Endothelial cell of umbilical vein (primary cell): ENCODE measurements around the gene PRDX3. TPM values are rescaled to one million over a fixed set of nuclear protein-coding genes. Genes with fewer than 3 reads are reported as not detected.
"Not testable (repeated sequence)": the region's sequence is repeated elsewhere in the genome, so short reads cannot be mapped to it uniquely, and the experiment has no call there.

Source experiments
- BruUV-seq: library from RNA; stranded (reverse); fragments of 400-500 nt; replicated peaks from 2 replicates; lab custom pipeline; 2021; lab: Mats Ljungman, UMichigan
- CTCF ChIA-PET: fragments of 300-600, 350-600 bp; sonication (Branson Sonifier 250); formaldehyde crosslinking; loops from one replicate; lab custom pipeline; 2021; ENCODE audit warnings: antibody characterized with exemption, inconsistent platforms; lab: Charles Lee
- POLR2A ChIA-PET: fragments of 300-600, 350-600 bp; sonication (Branson Sonifier 250); formaldehyde crosslinking; loops from one replicate; lab custom pipeline; 2021; ENCODE audit warnings: antibody characterized with exemption, inconsistent platforms; lab: Charles Lee
- DNase-seq: peaks from one replicate; pipeline ENCODE4 v3.0.0-alpha.2; 2011; ENCODE audit warnings: low read depth, low spot score
- FAIRE-seq: peaks from 2 replicates; lab custom pipeline; 2011; peaks lifted over from hg19 to GRCh38; lab: Jason Lieb, UNC
- H2AFZ ChIP-seq: 2 replicates; pipeline ENCODE4 v1.6.0; 2012; ENCODE audit warnings: low read depth, low read length, control low read depth, inconsistent platforms
- H3K27ac ChIP-seq: 2 replicates; pipeline ENCODE4 v1.5.1; 2011; ENCODE audit warnings: low read depth, mild to moderate bottlenecking, control low read depth, low read length, moderate library complexity; ENCODE audit not compliant: insufficient read depth
- H3K27me3 ChIP-seq, 2 experiments: 2 replicates each; pipeline versions ENCODE4 v1.6.0 to v1.6.1; 2011; ENCODE audit warnings: low read length in 2 of 2, mixed read lengths in 1 of 2; ENCODE audit not compliant: control insufficient read depth in 2 of 2, insufficient read depth in 2 of 2
- H3K36me3 ChIP-seq, 2 experiments: 2 replicates in 1 of 2; 3 replicates in 1 of 2; pipeline ENCODE4 v1.5.1; 2011; ENCODE audit warnings: low read length in 2 of 2, mild to moderate bottlenecking in 1 of 2, moderate library complexity in 1 of 2; ENCODE audit not compliant: control insufficient read depth in 2 of 2, insufficient read depth in 2 of 2; ENCODE audit errors: extremely low read depth in 1 of 2
- H3K4me1 ChIP-seq: 3 replicates; pipeline ENCODE4 v1.5.1; 2011; ENCODE audit warnings: mild to moderate bottlenecking, low read length; ENCODE audit not compliant: control insufficient read depth, insufficient read depth; ENCODE audit errors: extremely low read depth
- H3K4me2 ChIP-seq: 2 replicates; pipeline ENCODE4 v1.6.1; 2011; ENCODE audit warnings: low read length, control low read depth, mixed read lengths; ENCODE audit not compliant: insufficient read depth
- H3K4me3 ChIP-seq, 3 experiments: fragments of 200-600 bp in 1 of 3; sonication (generic), shearing (Covaris generic) in 1 of 3; replicated peaks in 1 of 3; 2 replicates each; pipeline ENCODE4 v1.5.1; 2011 to 2016; ENCODE audit warnings: control low read depth in 3 of 3, low read length in 3 of 3, mild to moderate bottlenecking in 2 of 3, inconsistent platforms in 1 of 3, low read depth in 1 of 3, moderate library complexity in 1 of 3; ENCODE audit not compliant: insufficient read depth in 1 of 3
- H3K79me2 ChIP-seq: 2 replicates; pipeline ENCODE4 v1.6.0; 2012; ENCODE audit warnings: low read length, inconsistent platforms; ENCODE audit not compliant: control insufficient read depth, insufficient read depth
- H3K9ac ChIP-seq: replicated peaks from 2 replicates; pipeline ENCODE3; 2011; ENCODE audit warnings: low read length, control low read depth; ENCODE audit not compliant: insufficient read depth; ENCODE audit errors: extremely low read depth
- H3K9me1 ChIP-seq: replicated peaks from 3 replicates; pipeline ENCODE4 v1.6.0; 2011; ENCODE audit warnings: mild to moderate bottlenecking, low read length; ENCODE audit not compliant: control insufficient read depth, insufficient read depth; ENCODE audit errors: extremely low read depth
- H3K9me3 ChIP-seq: replicated peaks from 2 replicates; pipeline ENCODE4 v1.5.1; 2012; ENCODE audit warnings: low read length, inconsistent platforms; ENCODE audit not compliant: control insufficient read depth, insufficient read depth
- H4K20me1 ChIP-seq: replicated peaks from 2 replicates; pipeline ENCODE3; 2011; ENCODE audit warnings: mild to moderate bottlenecking, low read length; ENCODE audit not compliant: control insufficient read depth, insufficient read depth; ENCODE audit errors: extremely low read depth
- JUN ChIP-seq: IDR thresholded peaks from 2 replicates; pipeline ENCODE4 v1.6.1; 2011; ENCODE audit warnings: borderline replicate concordance, low read depth; ENCODE audit not compliant: insufficient read length, insufficient read depth
- dilution Hi-C: fragments of 300-500 bp; cut with MboI; formaldehyde crosslinking; loops from one replicate; pipeline ENCODE4 v1.15.0; 2019; ENCODE audit warnings: low sequenced_read_pairs; ENCODE audit not compliant: extremely low pct_ligation_motif_present
- intact Hi-C: fragments of 100-400 bp; cut with micrococcal nuclease; formaldehyde crosslinking; loops from one replicate; pipeline ENCODE4 v1.10.0; 2022
- polyA plus RNA-seq, 4 experiments: library from polyadenylated mRNA; depleted of rRNA in 3 of 4; stranded (reverse) in 3 of 4; unstranded in 1 of 4; fragments of >200 nt; gene quantifications; 2 replicates each; pipeline versions ENCODE4 v1.2.1 to v1.2.3, GENCODE V29; 2011 to 2012; ENCODE audit warnings: missing spikeins in 1 of 4
- total RNA-seq: library from RNA; stranded (reverse); gene quantifications from 2 replicates; pipeline ENCODE4 v1.2.3, GENCODE V29; 2021

Gene PRDX3
- total and polyA plus RNA-seq, 2 donors (not counting 3 experiments of a cell fraction or from before 2014, with no cell fraction given): 123 to 124 TPM

GRCh38 chr10:119153041-119153440 is 25.6 kb downstream of the PRDX3 start:
- POLR2A ChIA-PET: interaction anchor here (0.7 kb wide), 1 partner anchor 14 kb away, joined by 4 read pairs; no protein-coding TSS in a partner anchor
- no peaks in the 10 kb centered on the region for H3K27me3 ChIP-seq
- no peak overlapping the region for H3K4me3 ChIP-seq
- H3K36me3 ChIP-seq: peaks cover 2% of the 10 kb centered on the region in 2 experiments
- H3K9me3 ChIP-seq: no peaks in the 10 kb centered on the region
- BruUV-seq: no TSS peak
- H3K27ac ChIP-seq: no peak overlapping the region
- no peaks in the 10 kb centered on the region for H3K9me1 ChIP-seq
- intact Hi-C loops (no loop called here), dilution Hi-C loops (no loop called here)
- no peak for DNase-seq
- H2AFZ ChIP-seq: no peak overlapping the region
- H3K4me1 ChIP-seq: no peaks in the 10 kb centered on the region
- FAIRE-seq: no peak
- no peaks in the 10 kb centered on the region for H3K79me2 ChIP-seq
- no peaks in the 10 kb centered on the region for H4K20me1 ChIP-seq
- no peak overlapping the region for H3K4me2 ChIP-seq
- no peak for TF ChIP-seq JUN
- CTCF ChIA-PET: interaction anchor here (0.9 kb wide), 1 partner anchor 12 kb away, joined by 3 read pairs; the partner anchor contains the start of gene SFXN4
- no peak overlapping the region for H3K9ac ChIP-seq

GRCh38 chr10:119151601-119152000 is 27.0 kb downstream of the PRDX3 start:
- DNase-seq, H3K27ac ChIP-seq, H3K4me1 ChIP-seq, H3K79me2 ChIP-seq, H3K4me3 ChIP-seq, dilution Hi-C loops, intact Hi-C loops, FAIRE-seq, H3K9me3 ChIP-seq, H2AFZ ChIP-seq, H4K20me1 ChIP-seq, H3K9ac ChIP-seq, H3K9me1 ChIP-seq, H3K36me3 ChIP-seq, H3K27me3 ChIP-seq, H3K4me2 ChIP-seq, BruUV-seq: not testable (repeated sequence)
- ChIA-PET CTCF (interaction anchor here (0.6 kb wide), 1 partner anchor 14 kb away, joined by 5 read pairs; no protein-coding TSS in a partner anchor), POLR2A (interaction anchor here (0.6 kb wide), 1 partner anchor 333 kb away, joined by 3 read pairs; no protein-coding TSS in a partner anchor)
